ENCODE data around the gene ECHS1.
"Not testable (repeated sequence)": the region's sequence is repeated elsewhere in the genome, so short reads cannot be mapped to it uniquely, and the experiment has no call there.

The ECHS1 gene

GRCh38 chr10:133391249-133391635, 18.1 kb upstream of the ECHS1 start:
- no peak for TF ChIP-seq CTCF (IDR thresholded peaks at IDR 0.05; ENCODE audit: low read depth, low read length, missing control alignments)
- H3K4me3 ChIP-seq (ENCODE audit: low read depth, low read length) = peak overlapping the region; percentile 73; the same call in 1 of the 2 replicates
- no peak for DNase-seq (ENCODE audit: low read depth)

- no peak for DNase-seq (ENCODE audit: low read depth)
- TF ChIP-seq CTCF (IDR thresholded peaks at IDR 0.05; ENCODE audit: low read depth, low read length, missing control alignments) = no peak
- H3K4me3 ChIP-seq (ENCODE audit: low read depth, low read length) = peak overlapping the region; percentile 73
Measured at GRCh38 chr10:133390597-133391248, 17.6 kb upstream of the ECHS1 start.

GRCh38 chr10:133388973-133389818, 16.0 kb upstream of the ECHS1 start:
- peak; percentile 98 for DNase-seq (ENCODE audit: low read depth)
- peak; percentile 3 for TF ChIP-seq CTCF (IDR thresholded peaks at IDR 0.05; ENCODE audit: low read depth, low read length, missing control alignments)
- peak overlapping the region; percentile 73 for H3K4me3 ChIP-seq (ENCODE audit: low read depth, low read length)

- no peak for DNase-seq (ENCODE audit: low read depth)
- TF ChIP-seq CTCF (IDR thresholded peaks at IDR 0.05; ENCODE audit: low read depth, low read length, missing control alignments) = no peak
- H3K4me3 ChIP-seq (ENCODE audit: low read depth, low read length) = peak overlapping the region; percentile 73
Measured at GRCh38 chr10:133388236-133388972, 15.2 kb upstream of the ECHS1 start.

- H3K4me3 ChIP-seq (ENCODE audit: low read depth, low read length); DNase-seq (ENCODE audit: low read depth): not testable (repeated sequence)
Measured at GRCh38 chr10:133386951-133387350, 13.8 kb upstream of the ECHS1 start.

GRCh38 chr10:133385214-133385613, 12.1 kb upstream of the ECHS1 start:
- H3K4me3 ChIP-seq (ENCODE audit: low read depth, low read length) = no peak overlapping the region
- DNase-seq (ENCODE audit: low read depth) = no peak
- TF ChIP-seq CTCF (IDR thresholded peaks at IDR 0.05; ENCODE audit: low read depth, low read length, missing control alignments) = no peak

GRCh38 chr10:133384071-133384470, 10.9 kb upstream of the ECHS1 start:
- no peak overlapping the region for H3K4me3 ChIP-seq (ENCODE audit: low read depth, low read length)
- DNase-seq (ENCODE audit: low read depth) = no peak
- no peak for TF ChIP-seq CTCF (IDR thresholded peaks at IDR 0.05; ENCODE audit: low read depth, low read length, missing control alignments)
